Measurements from ENCODE around the gene CNPY1. TPM values are rescaled to one million over a fixed set of nuclear protein-coding genes. Genes with fewer than 3 reads are reported as not detected.

CNPY1 gene
- total and polyA plus RNA-seq, 2 of the 8 experiments (the other 6 are each of a cell fraction or from before 2014, with no cell fraction given), result not detected

DNA sequence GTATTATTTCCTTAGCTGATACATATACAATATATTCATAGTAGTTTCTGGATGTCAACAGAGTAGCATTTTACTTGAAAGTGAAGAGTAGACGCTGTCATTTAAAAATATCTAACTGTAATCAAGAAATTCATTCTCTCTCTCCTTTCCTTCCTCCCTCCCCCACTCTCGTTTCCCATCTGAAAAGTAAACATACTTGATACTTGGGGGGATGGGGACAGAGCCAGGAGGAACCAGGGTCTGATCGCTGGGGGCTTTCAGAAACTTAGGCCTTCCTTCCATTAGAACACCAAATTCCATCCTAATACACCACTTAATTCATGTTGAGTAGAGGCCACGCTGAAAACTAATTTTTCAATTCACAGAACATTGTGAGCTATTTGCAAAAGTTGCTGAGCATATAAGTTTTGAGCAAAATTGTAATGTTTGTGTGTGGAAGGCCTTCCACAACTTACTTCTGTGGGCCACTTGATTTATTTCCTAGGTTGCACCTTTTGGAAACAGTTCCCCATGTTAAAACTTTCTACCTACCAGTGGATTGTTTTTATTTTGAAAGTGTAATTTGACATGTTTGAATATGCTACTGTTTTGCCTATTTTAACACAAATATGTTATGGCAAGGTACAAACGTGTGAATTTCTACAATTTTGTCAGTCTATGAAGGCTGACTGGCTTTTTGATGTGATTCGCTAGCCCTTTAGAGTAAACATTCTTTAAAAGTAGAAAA lies 35.2 kb downstream of the CNPY1 start:
- H4K8ac ChIP-seq (ENCODE audit: extremely low read depth, insufficient read depth, low read length), result no peak overlapping the region
- no peak overlapping the region for H3K4ac ChIP-seq (replicated peaks; ENCODE audit: insufficient read length, low read depth, low read length)
- peaks cover 0 to 14% (median 2%) of the 10 kb centered on the region in 4 experiments; a peak in 5 of 7 replicates for H3K4me1 ChIP-seq (replicated peaks in 1 of 4; ENCODE audit: control insufficient read depth in 3 of 4, insufficient read depth in 4 of 4, low read length in 3 of 4)
- no peak overlapping the region for H2AFZ ChIP-seq (ENCODE audit: low read length)
- no peak overlapping the region for H2BK12ac ChIP-seq (ENCODE audit: low read depth, low read length)
- H2BK15ac ChIP-seq (ENCODE audit: low read length), result no peak overlapping the region
- H2BK5ac ChIP-seq (ENCODE audit: low read depth, low read length), result no peak overlapping the region
- no peaks in the 10 kb centered on the region for H3K79me1 ChIP-seq (ENCODE audit: low read depth, low read length)
- no peak overlapping the region for H2BK120ac ChIP-seq (replicated peaks; ENCODE audit: low read depth, low read length)
- CTCF ChIA-PET (ENCODE audit: partially characterized antibody), result interaction anchor here (0.6 to 2.2 kb wide), 7 partner anchors 20 to 106 kb away, joined by 3 to 6 read pairs (median 4); no protein-coding TSS in a partner anchor
- H4K5ac ChIP-seq (ENCODE audit: insufficient read length, low read depth, low read length), result no peak overlapping the region
- H3K18ac ChIP-seq (ENCODE audit: extremely low read depth, low read length), result no peak overlapping the region
- no peak overlapping the region for H2BK20ac ChIP-seq (ENCODE audit: low read length)
- H3K14ac ChIP-seq (ENCODE audit: insufficient read length), result no peak overlapping the region
- no peak overlapping the region for H3K23ac ChIP-seq (ENCODE audit: insufficient read length)
- no peak overlapping the region for H3K56ac ChIP-seq (replicated peaks; ENCODE audit: insufficient read length, low read depth, low read length)
- 5% methylated on average over 6 of the region's 6 CpGs; no CpG with 5 or more reads in 1 of the 2 experiments for WGBS, 2 experiments (ENCODE audit: extremely low coverage in 1 of 2, insufficient coverage in 1 of 2, insufficient read length in 1 of 2, insufficient replicate concordance in 2 of 2, low coverage in 1 of 2, low lambda C conversion rate in 2 of 2, missing lambda C conversion rate in 1 of 2)
- H4K20me1 ChIP-seq (replicated peaks in 1 of 2; ENCODE audit: control insufficient read depth in 1 of 2, insufficient read depth in 2 of 2, low read length in 2 of 2), result peaks cover 10 to 19% of the 10 kb centered on the region in 2 experiments
- POLR2A ChIA-PET (ENCODE audit: partially characterized antibody), result interaction anchor here (1.0 to 1.7 kb wide), 2 partner anchors 20 to 44 kb away, joined by 3 to 4 read pairs; no protein-coding TSS in a partner anchor
- no peaks in the 10 kb centered on the region; a peak in 1 of 8 replicates for H3K36me3 ChIP-seq (ENCODE audit: control insufficient read depth in 2 of 4, insufficient read depth in 4 of 4, low read length in 3 of 4)
- H3K4me3 ChIP-seq (ENCODE audit: extremely low read depth in 1 of 4, insufficient read depth in 2 of 4, low read depth in 3 of 4, low read length in 4 of 4), result no peak overlapping the region; a peak in 1 of 8 replicates
- H3K9ac ChIP-seq (replicated peaks in 1 of 4; ENCODE audit: extremely low read depth in 1 of 4, low read depth in 3 of 4, low read length in 3 of 4), result no peak overlapping the region
- no peak overlapping the region for H4K91ac ChIP-seq (replicated peaks; ENCODE audit: insufficient read length, low read length)
- FAIRE-seq (peak; percentile 24), DNase-seq (ENCODE audit: low read depth in 1 of 2, low spot score in 2 of 2) (no peak)
- no peak overlapping the region for H2AK5ac ChIP-seq (ENCODE audit: low read depth, low read length)
- H3K27me3 ChIP-seq (replicated peaks in 1 of 4; ENCODE audit: control insufficient read depth in 3 of 4, extremely low read depth in 1 of 4, insufficient read depth in 3 of 4, low read length in 3 of 4), result peaks cover 45 to 96% (median 79%) of the 10 kb centered on the region in 4 experiments
- H3K23me2 ChIP-seq (ENCODE audit: low read depth, low read length), result peaks cover 3% of the 10 kb centered on the region
- no peaks in the 10 kb centered on the region for H3K9me3 ChIP-seq (ENCODE audit: insufficient read depth in 2 of 2, low read depth in 1 of 2, low read length in 1 of 2)
- no peak overlapping the region for H3K27ac ChIP-seq (ENCODE audit: low read depth, low read length)
- no peak for TF ChIP-seq SRF (IDR thresholded peaks at IDR 0.05; ENCODE audit: low read depth, low read length)
- TF ChIP-seq CBX8 (IDR thresholded peaks at IDR 0.05; ENCODE audit: borderline replicate concordance, low read depth, low read length), result 0 out of 2 replicates have a peak, but pooled peaks have one; percentile 20
- TF ChIP-seq TCF12 (IDR thresholded peaks at IDR 0.05; ENCODE audit: low read depth, low read length), result 0 out of 2 replicates have a peak, but pooled peaks have one; percentile 18
- TF ChIP-seq YY1 (IDR thresholded peaks at IDR 0.05; ENCODE audit: low read depth, low read length), result no peak
- peak; percentile 54 for TF ChIP-seq RNF2 (IDR thresholded peaks at IDR 0.05; ENCODE audit: borderline replicate concordance, low read depth, low read length, missing control alignments, poor library complexity, severe bottlenecking)
- peak; percentile 52; the same call in 1 of the 2 replicates for TF ChIP-seq SP1 (IDR thresholded peaks at IDR 0.05; ENCODE audit: low read depth, low read length)
- peak overlapping the region in 1 of 2 experiments; percentile 49; a peak in 1 of 4 replicates for H3K4me2 ChIP-seq (ENCODE audit: insufficient read depth in 1 of 2, low read depth in 2 of 2, low read length in 2 of 2)
- H3K79me2 ChIP-seq (ENCODE audit: control insufficient read depth in 1 of 2, insufficient read depth in 2 of 2, low read length in 2 of 2), result no peaks in the 10 kb centered on the region

All from H1 (cell line).